Astrocyte of the hippocampus (primary cell): ENCODE data around the gene USP27X.

Source experiments
- DNase-seq: peaks from one replicate; pipeline ENCODE4 v3.0.0; 2011; ENCODE audit warnings: low read depth, low spot score

USP27X gene

GRCh38 chrX:49878834-49879655 is at the start of gene USP27X:
TSS of gene USP27X (plus strand) at chrX:49879484. CDS start at chrX:49880308, 824 bp downstream.
- peak; percentile 84 for DNase-seq

GRCh38 chrX:49838374-49838773 is 40.9 kb upstream of the USP27X start:
- peak; percentile 41 for DNase-seq

- peak; percentile 52 for DNase-seq
These were observed 38.6 kb upstream of the USP27X start for GRCh38 chrX:49840679-49841078.

GRCh38 chrX:49842621-49843020 is 36.7 kb upstream of the USP27X start:
- no peak for DNase-seq

GRCh38 chrX:49844611-49845010 is 34.7 kb upstream of the USP27X start:
- DNase-seq: no peak

GRCh38 chrX:49845701-49846403 is 33.4 kb upstream of the USP27X start:
- DNase-seq: no peak

GRCh38 chrX:49846522-49846921 is 32.8 kb upstream of the USP27X start:
- no peak for DNase-seq

GRCh38 chrX:49848275-49848674 is 31.0 kb upstream of the USP27X start:
- DNase-seq: no peak

- DNase-seq: no peak
These were observed 29.3 kb upstream of the USP27X start for GRCh38 chrX:49850028-49850427.

- no peak for DNase-seq
These were observed 25.6 kb upstream of the USP27X start for GRCh38 chrX:49853661-49854060.

GRCh38 chrX:49856819-49857218 is 22.5 kb upstream of the USP27X start:
- DNase-seq: no peak

- DNase-seq: no peak
These were observed 20.9 kb upstream of the USP27X start for GRCh38 chrX:49858341-49858740.

GRCh38 chrX:49859491-49859890 is 19.8 kb upstream of the USP27X start:
- no peak for DNase-seq

GRCh38 chrX:49860867-49861535 is 18.3 kb upstream of the USP27X start:
- no peak for DNase-seq

- DNase-seq: no peak
These were observed 17.2 kb upstream of the USP27X start for GRCh38 chrX:49862093-49862492.

- DNase-seq: no peak
These were observed 10.5 kb upstream of the USP27X start for GRCh38 chrX:49868739-49869138.

GRCh38 chrX:49876750-49877149 is 2.5 kb upstream of the USP27X start:
- peak; percentile 44 for DNase-seq

GRCh38 chrX:49877397-49878101 is 1.7 kb upstream of the USP27X start:
- DNase-seq: no peak

- DNase-seq: peak; percentile 18
These were observed 1.0 kb upstream of the USP27X start for GRCh38 chrX:49878128-49878833.

- DNase-seq: peak; percentile 7
These were observed 483 bp downstream of the USP27X start for GRCh38 chrX:49879656-49880277.

- DNase-seq: no peak
These were observed 1.4 kb downstream of the USP27X start for GRCh38 chrX:49880668-49881067.
